ENCODE data around the gene GOLGA2. TPM values are rescaled to one million over a fixed set of nuclear protein-coding genes. Genes with fewer than 3 reads are reported as not detected.
"Not testable (repeated sequence)": the region's sequence is repeated elsewhere in the genome, so short reads cannot be mapped to it uniquely, and the experiment has no call there.

Gene GOLGA2
- total RNA-seq, 1 donor from 2014 or later: 25.2 TPM

DNA sequence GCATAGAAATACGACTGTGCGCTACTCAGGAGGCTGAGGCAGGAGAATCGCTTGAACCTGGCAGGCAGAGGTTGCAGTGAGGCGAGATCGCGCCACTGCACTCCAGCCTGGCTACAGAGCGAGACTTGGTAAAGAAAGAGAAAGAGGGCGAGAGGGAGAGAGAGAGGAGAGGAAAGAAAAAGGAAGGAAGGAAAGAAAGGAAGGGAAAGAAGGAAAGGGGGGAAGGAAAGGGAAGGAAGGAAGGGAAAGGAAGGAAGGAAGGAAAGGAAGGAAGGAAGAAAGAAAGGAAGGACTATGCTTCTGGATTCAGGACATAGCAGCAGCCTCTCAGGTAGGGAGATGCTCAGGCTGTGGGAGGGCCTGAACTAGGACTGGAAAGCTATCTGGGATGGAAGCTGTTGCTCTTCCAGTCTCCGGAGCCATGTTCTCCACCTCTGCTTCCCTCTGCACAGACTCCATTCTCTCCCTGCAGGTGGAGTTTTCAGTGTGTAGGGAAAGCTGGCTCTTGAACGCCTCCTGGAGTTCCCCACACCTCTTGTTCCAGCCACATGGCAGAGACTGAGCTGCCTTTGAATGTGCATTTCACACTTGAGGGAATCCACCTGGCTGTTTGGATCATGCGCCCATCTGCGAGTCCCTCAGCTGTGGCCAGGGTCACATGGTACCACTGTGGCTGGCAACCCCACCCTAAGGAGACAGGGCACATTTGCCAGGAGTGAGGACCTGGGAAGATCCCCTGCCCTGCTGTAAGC lies 9.4 kb upstream of the GOLGA2 start:
- H3K4me3 ChIP-seq: no peak overlapping the region
- no peak overlapping the region for H3K27ac ChIP-seq
- H3K4me2 ChIP-seq: no peak overlapping the region
- H3K79me2 ChIP-seq (ENCODE audit: low read depth): no peaks in the 10 kb centered on the region
- H3K27me3 ChIP-seq: no peaks in the 10 kb centered on the region
- Mint-ChIP-seq H3K27ac (peak overlapping the region; percentile 76), H3K27me3 (ENCODE audit: insufficient read depth, low read depth) (peaks cover 3% of the 10 kb centered on the region), H3K4me3 (no peak overlapping the region), H3K9me3 (no peaks in the 10 kb centered on the region), H3K36me3 (peaks cover 6% of the 10 kb centered on the region), H3K4me1 (no peaks in the 10 kb centered on the region)
- no peaks in the 10 kb centered on the region for H3K36me3 ChIP-seq
- no peaks in the 10 kb centered on the region for H3F3A ChIP-seq (ENCODE audit: low read depth)
- H3K4me1 ChIP-seq: no peaks in the 10 kb centered on the region
- no peaks in the 10 kb centered on the region for H3K9me3 ChIP-seq (ENCODE audit: low read depth)
- no peak for TF ChIP-seq EZH2phosphoT487 (IDR thresholded peaks at IDR 0.05)
- TF ChIP-seq, protein P1, sequence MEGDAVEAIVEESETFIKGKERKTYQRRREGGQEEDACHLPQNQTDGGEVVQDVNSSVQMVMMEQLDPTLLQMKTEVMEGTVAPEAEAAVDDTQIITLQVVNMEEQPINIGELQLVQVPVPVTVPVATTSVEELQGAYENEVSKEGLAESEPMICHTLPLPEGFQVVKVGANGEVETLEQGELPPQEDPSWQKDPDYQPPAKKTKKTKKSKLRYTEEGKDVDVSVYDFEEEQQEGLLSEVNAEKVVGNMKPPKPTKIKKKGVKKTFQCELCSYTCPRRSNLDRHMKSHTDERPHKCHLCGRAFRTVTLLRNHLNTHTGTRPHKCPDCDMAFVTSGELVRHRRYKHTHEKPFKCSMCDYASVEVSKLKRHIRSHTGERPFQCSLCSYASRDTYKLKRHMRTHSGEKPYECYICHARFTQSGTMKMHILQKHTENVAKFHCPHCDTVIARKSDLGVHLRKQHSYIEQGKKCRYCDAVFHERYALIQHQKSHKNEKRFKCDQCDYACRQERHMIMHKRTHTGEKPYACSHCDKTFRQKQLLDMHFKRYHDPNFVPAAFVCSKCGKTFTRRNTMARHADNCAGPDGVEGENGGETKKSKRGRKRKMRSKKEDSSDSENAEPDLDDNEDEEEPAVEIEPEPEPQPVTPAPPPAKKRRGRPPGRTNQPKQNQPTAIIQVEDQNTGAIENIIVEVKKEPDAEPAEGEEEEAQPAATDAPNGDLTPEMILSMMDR (IDR thresholded peaks at IDR 0.05): no peak
- TF ChIP-seq EZH2 (IDR thresholded peaks at IDR 0.05): no peak
- no peaks in the 10 kb centered on the region for H4K20me1 ChIP-seq (ENCODE audit: low read depth)
- H3K9ac ChIP-seq: no peak overlapping the region
- no peak for DNase-seq (ENCODE audit: low spot score)
- H2AFZ ChIP-seq (replicated peaks): no peak overlapping the region

DNA sequence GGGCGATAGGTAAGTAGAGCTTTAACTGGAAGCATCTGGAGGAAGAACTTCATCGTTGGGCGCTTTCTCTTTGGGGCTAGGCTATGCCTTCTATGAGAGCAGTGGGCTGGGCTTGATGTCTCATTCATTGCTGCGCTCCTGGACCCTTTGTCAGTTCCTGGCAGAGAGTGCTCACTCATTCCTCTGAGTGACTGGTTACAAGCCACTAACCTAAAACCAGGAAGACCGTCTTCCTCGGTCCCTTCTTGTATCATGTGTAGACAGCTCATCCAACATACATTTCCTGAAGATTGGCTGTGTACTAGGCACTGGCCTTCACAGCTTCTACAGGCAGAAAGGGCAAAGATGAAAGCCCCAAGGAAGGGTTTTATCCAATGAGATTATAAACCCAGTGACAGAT lies 6.7 kb upstream of the GOLGA2 start:
- Histone ChIP-seq H4K20me1 (ENCODE audit: low read depth) (no peaks in the 10 kb centered on the region), H3K79me2 (ENCODE audit: low read depth) (peaks cover 1% of the 10 kb centered on the region), H3K4me3 (no peak overlapping the region), H3K4me1 (no peaks in the 10 kb centered on the region), H3K9ac (no peak overlapping the region), H3F3A (ENCODE audit: low read depth) (no peaks in the 10 kb centered on the region), H3K36me3 (no peaks in the 10 kb centered on the region), H2AFZ (replicated peaks) (no peak overlapping the region), H3K27me3 (no peaks in the 10 kb centered on the region), H3K9me3 (ENCODE audit: low read depth) (no peaks in the 10 kb centered on the region), H3K4me2 (no peak overlapping the region), H3K27ac (no peak overlapping the region)
- H3K27ac Mint-ChIP-seq: peak overlapping the region; percentile 53
- peaks cover 3% of the 10 kb centered on the region for H3K27me3 Mint-ChIP-seq (ENCODE audit: insufficient read depth, low read depth)
- H3K9me3 Mint-ChIP-seq: no peaks in the 10 kb centered on the region
- TF ChIP-seq, protein P1 (IDR thresholded peaks at IDR 0.05): no peak
- no peak overlapping the region for H3K4me3 Mint-ChIP-seq
- peaks cover 5% of the 10 kb centered on the region for H3K36me3 Mint-ChIP-seq
- H3K4me1 Mint-ChIP-seq: peaks cover 6% of the 10 kb centered on the region
- DNase-seq (ENCODE audit: low spot score): no peak

DNA sequence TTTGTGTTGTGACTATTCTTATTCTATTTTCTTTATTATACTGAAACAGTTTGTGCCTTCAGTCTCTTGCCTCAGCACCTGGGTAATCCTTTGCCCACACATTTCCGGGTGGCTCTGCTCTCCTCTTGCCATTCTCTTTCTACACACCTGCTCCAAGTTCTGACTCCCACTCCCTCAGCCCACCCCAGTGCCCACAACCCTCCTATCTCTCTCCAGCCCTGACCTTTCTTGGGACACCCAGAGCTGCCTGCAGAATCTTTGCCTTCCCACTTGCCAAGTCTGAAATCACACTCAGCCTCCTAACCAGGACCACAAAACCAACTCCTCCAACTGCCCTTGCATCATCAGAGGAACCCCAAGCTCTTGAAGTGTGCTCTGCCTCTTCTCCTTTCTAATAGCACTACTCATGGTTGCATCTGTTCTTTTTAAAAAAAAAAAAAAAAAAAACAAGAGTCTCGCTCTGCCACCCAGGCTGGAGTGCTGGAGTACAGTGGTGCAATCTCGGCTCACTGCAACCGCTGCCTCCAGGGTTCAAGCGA lies 4.3 kb upstream of the GOLGA2 start:
- Mint-ChIP-seq H3K9me3 (no peaks in the 10 kb centered on the region), H3K4me3 (no peak overlapping the region), H3K4me1 (peaks cover 16% of the 10 kb centered on the region), H3K27ac (no peak overlapping the region), H3K27me3 (ENCODE audit: insufficient read depth, low read depth) (peaks cover 3% of the 10 kb centered on the region), H3K36me3 (peaks cover 5% of the 10 kb centered on the region)
- no peak overlapping the region for H2AFZ ChIP-seq (replicated peaks)
- H3K36me3 ChIP-seq: no peaks in the 10 kb centered on the region
- no peak overlapping the region for H3K4me3 ChIP-seq
- TF ChIP-seq, protein P1 (IDR thresholded peaks at IDR 0.05): no peak
- TF ChIP-seq EZH2 (IDR thresholded peaks at IDR 0.05) (no peak), EZH2phosphoT487 (IDR thresholded peaks at IDR 0.05) (no peak)
- H3F3A ChIP-seq (ENCODE audit: low read depth): no peaks in the 10 kb centered on the region
- no peak for DNase-seq (ENCODE audit: low spot score)
- no peak overlapping the region for H3K27ac ChIP-seq
- H3K9me3 ChIP-seq (ENCODE audit: low read depth): no peaks in the 10 kb centered on the region
- peaks cover 6% of the 10 kb centered on the region for H3K4me1 ChIP-seq
- H4K20me1 ChIP-seq (ENCODE audit: low read depth): no peaks in the 10 kb centered on the region
- H3K9ac ChIP-seq: no peak overlapping the region
- no peak overlapping the region for H3K4me2 ChIP-seq
- H3K27me3 ChIP-seq: no peaks in the 10 kb centered on the region
- peaks cover 11% of the 10 kb centered on the region for H3K79me2 ChIP-seq (ENCODE audit: low read depth)

DNA sequence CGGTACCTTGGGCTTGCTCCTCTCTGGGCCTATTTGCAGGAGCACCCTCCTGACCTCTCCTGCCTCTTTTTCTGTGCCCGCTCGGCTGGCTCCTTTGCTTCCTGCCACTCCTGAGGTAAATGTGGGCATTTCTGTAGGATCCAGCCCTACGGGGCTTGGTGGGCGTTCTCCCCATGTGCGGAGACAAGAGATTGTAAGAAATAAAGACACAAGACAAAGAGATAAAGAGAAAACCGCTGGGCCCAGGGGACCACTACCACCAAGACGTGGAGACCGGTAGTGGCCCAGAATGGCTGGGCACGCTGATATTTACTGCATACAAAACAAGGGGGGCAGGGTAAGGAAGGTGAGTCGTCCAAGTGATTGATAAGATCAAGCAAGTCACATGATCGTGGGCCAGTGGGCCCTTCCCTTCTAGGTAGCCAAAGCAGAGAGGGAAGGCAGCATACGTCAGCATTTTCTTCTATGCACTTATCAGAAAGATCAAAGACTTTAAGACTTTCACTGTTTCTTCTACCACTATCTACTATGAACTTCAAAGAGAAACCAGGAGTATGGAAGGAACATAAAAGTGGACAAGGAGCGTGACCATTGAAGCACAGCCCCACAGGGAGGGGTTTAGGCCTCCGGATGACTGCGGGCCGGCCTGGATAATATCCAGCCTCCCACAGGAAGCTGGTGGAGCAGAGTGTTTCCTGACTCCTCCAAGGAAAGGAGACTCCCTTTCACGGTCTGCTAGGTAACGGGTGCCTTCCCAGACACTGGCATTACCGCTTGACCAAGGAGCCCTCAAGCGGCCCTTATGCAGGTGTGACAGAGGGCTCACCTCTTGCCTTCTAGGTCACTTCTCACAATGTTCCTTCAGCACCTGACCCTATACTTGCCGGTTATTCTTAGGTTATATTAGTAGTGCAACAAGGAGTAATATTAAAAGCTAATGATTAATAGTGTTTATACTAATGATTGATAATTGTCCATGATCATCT lies 3.6 kb upstream of the GOLGA2 start:
- not testable (repeated sequence) for H3K27me3 ChIP-seq; H3K4me1 ChIP-seq; H3K4me2 ChIP-seq; H3K36me3 Mint-ChIP-seq; DNase-seq (ENCODE audit: low spot score); H4K20me1 ChIP-seq (ENCODE audit: low read depth); H3K4me3 ChIP-seq; H3K9ac ChIP-seq; H3K27me3 Mint-ChIP-seq (ENCODE audit: insufficient read depth, low read depth); H3F3A ChIP-seq (ENCODE audit: low read depth); H3K27ac ChIP-seq; H3K9me3 Mint-ChIP-seq; H3K4me3 Mint-ChIP-seq; H3K36me3 ChIP-seq; H3K9me3 ChIP-seq (ENCODE audit: low read depth); H2AFZ ChIP-seq (replicated peaks)
- H3K79me2 ChIP-seq (ENCODE audit: low read depth): peaks cover 19% of the 10 kb centered on the region
- H3K27ac Mint-ChIP-seq: peak overlapping the region; percentile 87
- peaks cover 22% of the 10 kb centered on the region for H3K4me1 Mint-ChIP-seq

Data from neural progenitor cell (in vitro differentiated cells).